T-helper 1 cell (primary cell): Measurements from ENCODE around the gene TBX15.

ENCODE experiments used
- DNase-seq, 5 donors: peaks; one replicate each; pipeline ENCODE4 v3.0.0-alpha.2; 2012 to 2020

TBX15 gene

DNA sequence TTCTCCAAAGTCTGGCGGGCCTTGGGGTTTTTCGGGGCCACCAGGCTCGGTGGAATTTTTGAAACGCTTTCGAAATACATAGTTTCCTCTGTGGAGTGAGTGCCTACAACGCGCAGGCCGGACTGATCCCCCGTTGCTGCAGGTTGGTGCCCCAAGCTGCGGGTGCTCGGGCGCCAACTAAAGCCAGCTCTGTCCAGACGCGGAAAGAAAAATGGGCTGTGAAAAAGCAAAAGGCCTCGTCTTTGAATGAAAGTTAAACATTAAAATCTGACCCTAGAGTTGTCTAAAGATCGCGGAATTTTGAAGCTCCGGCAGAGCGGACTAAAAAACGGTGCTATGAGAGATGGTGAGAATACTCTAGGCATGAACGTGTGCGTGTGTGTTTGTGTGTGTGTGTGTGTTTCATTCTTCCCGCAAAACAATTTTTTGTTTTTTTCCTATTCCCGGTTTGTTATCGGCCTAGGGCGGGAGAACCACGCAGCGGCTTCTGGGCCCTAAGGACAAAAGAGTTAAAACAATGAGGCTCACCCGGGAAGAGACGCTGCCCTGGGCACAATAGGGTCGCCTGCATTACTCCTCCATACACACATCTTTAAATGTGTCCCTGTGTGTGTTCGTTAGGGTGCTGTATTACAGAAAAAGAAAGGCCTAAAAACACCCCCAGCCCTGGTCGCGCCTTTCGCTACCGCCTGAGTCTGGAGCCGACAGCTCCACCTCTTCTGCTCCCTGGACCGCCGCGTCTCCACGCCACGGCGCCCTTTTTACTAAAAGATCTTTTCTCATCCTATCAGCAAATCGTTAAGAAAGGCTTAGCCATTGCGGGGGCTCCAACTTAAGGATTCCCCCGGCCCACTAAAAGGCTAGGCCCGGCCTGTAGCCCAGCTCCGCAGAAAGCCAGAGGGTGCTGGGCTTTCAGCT, 3.2 kb downstream of the TBX15 start:
- DNase-seq: no peak

DNA sequence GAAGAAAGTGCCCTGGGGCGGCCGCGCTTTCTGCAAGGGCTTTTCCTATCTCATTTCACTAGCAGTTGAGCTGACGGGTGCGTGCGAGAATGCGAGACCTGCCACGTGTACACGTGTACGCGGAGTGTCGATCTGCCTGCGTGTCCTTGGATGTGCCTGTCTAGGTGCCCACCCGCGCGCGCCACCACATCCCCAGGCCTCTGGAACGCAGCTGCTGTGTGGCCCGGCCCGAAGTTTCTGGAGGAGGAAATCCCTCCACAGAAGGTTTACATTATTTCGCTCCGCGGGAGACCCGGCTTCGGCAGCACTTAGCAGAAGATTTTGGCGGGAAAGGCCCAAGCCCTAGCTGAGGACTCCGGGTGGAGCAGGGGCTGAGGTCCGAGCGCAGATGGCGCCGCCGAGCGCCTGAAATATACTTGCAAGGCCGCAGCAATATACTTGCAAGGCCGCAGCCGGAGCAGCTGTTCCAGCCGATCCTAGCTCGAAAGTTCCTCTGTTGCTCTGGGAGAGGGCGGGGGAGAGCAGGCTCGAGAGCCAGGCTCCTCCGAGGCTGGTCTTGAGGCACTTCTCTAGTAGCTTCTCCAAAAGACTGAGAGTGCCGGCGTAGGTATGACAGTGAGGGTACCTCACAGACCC, 3.9 kb downstream of the TBX15 start:
- no peak for DNase-seq

DNA sequence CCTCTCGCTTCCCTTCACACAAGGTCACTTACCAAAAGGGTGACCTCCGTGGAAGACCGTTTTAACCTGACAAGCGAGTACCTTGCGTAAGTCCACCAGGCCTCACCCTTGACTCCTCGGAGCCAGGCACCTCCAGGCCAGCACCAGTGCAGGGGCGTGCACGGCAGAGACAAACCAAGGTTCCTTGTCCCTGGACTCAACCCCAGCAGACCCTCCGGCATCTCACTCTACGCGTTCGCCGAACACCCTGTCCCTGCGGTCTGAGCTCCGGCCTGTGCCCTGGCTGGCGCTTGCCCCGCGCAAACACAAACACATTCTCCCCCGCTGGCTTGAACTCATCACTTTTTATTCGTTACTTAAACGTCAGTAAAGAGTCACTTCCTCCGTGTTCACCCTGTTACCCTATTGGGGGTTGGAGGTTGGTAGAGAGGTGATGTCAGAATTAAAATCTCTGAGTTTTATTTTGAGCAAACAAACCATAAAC, 4.5 kb downstream of the TBX15 start:
- no peak for DNase-seq

DNA sequence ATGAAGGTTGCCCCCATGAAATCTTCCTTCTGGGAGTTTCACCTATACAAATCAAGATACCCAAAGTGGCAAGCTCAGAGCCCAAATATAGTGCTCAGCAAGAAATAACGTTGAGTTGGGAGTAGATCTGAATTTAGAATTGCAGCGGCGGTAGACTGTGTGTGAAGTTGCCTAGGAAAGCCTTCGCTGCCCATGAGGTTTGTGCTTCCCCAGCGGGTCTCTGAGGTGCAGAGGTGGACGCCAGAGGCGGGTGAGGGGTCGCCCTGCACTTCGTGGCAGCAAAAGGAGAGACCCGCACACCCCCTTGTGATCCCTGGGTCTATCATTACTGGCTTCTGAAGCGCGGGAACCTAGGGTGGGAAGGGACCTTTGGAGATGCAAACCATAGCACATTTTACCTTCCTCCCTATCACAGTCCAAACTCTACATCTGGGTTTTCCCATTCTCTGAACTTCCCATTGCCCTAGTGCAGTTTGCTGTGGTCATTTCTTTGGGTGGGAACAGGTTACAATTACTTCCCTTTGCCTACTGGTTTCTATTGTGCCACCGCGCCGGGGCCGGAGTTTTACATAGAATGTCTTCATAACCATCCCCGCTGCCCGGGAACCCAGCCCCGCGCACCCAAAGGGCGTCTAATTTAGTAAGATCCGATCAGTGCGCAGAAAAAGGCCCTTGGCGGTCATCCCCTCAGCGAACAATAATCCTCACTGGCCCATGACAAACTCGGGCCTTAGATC, 5.2 kb downstream of the TBX15 start:
- DNase-seq: no peak

DNA sequence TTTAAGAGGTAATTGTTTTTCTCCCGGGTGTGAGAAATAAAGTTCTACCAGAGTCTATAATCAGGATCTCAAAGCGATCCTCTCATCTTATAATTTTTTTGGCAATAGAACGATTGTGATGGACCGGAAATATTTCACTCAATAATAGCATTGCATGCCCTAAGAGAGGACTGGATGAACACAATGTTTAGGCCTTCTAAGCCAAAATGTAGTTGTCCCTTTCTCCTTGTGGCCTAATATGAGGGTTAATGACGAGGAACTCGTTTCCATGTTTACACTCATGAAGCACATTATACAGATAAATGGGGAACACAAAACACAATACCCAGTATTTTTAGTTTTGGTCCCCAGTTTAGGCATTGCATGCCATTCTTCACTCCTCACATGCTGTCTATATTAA, 5.9 kb downstream of the TBX15 start:
- DNase-seq: no peak

DNA sequence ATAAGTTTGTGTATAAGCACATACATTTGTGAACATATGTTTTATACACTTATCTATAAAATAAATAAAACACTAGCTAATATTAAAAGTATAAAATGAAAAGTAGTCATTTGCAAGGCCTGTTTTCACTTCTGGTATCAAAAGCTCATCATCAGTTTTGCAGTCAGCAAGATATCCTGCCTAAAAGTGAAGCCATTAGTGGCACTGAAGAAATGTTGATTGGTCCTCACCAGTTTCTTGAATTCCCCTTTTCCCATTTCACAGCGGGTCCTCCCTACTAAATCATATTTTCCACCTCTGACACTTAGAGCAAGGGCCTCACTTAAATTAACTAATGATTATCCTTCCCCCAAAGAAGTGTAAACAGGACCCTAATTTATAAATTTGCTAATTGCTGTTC, 6.7 kb downstream of the TBX15 start:
- DNase-seq: no peak

DNA sequence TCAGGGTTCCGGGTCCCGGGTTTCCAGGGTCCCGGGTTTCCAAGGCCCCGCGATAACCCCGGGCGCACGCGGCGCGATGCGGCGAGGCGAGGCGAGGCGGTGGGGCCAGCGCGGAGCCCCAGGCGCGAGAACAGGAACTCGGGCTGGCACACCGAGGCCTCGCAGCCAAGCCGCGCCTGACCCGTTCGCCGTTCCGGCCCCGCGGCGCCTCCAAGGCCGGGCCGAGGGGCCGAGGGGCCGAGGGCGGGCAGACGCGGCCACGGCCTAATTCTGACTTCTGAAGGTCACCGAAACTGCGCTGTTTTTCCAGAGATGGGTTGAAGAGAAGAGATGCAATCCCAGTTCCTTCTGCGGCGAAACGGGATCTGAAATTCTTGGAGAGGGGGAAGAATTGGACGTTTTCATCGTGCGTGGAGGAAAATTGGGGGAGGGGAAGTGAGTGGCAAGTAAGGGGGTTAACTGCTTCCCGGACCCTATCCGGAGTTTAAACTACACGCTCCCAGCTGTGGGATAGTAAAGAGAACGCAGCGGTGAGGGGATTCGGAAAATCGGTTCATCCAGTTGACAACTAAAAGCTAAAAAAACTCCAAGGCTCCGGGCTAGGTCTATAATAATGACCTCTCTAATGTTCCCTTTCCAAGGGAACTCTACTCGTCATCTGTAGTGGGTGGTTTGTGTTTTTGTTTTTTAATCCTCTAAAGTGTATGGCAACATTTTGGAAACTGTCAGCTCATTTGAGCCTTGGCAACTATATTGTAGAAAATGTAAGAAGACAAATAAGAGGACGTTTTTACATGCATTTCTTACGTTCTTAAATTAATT, 8.2 kb downstream of the TBX15 start:
- DNase-seq: no peak

DNA sequence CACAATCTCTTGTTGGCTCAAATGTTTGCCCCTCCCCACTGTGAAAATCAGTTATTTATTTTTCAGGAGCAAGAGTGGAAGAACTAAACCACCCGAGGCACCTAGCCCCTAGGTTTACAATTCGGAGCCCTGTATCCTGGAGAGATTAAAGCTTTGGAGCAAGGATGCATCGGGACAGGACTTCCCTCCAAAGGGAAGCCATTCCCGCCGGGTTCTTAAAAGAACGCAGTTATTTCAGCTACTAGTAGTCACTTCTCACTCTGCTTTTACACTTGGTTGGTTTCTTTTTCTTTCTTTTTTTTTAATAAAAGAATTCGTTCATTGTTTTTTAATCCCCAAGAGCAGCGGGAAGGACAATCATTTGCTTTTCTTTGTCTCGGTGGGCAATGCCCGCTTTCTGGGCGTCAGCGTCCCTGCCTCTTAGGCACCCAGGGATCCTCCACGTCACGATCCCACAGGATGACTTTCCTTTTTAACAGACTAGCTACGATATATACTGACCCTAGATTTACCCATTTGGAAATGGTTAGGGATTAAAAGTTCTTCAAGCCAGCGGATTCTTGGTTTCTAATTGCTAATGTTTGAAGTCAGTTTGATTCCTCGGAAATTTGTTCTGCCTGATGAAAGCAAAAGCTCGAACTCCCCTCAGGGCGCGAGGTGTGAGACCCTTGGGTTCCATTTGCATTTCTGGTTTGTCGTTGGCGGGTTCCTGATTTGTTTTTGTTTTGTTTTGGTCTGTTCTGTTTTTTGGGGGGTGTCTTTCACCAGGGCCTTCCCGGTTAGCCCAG, 9.0 kb downstream of the TBX15 start:
- DNase-seq: no peak

DNA sequence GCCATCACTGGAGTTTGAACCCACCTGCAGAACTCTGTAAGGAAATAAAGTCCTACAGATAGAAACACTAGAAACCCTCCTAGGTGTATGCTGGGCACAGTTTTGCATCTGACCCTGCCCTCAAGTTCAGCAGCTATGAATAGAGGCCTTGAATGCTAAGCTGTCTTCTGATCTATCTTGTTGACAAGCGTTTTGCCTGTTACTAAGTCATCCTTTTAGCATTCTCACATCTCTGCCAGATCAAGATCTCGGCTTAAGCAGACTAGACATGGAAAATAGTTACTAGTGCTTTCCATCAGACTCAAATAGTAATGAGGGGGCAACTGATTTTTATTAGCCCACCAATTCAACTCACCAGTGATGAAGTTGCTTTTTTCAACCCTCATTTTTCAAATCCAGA, 10.5 kb downstream of the TBX15 start:
- DNase-seq: no peak

DNA sequence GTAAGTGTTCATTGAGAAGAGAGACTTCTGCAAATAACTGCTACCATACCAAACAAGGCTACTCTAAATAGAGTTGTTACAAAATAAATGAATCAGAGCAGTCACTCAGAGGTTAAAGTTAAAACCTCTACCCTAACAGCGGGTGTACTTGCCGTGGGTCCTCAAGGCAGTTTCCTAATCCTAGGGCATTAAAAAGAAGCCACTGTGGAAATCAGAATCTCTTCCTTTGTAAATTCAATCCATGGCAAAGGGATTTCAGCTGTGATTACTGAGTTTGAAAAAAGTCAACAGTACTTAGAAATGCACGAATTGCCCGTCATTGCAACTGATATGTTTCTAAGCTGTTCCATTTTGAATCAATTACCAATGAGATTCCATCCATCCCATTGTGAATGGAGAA, 13.5 kb downstream of the TBX15 start:
- DNase-seq: no peak

DNA sequence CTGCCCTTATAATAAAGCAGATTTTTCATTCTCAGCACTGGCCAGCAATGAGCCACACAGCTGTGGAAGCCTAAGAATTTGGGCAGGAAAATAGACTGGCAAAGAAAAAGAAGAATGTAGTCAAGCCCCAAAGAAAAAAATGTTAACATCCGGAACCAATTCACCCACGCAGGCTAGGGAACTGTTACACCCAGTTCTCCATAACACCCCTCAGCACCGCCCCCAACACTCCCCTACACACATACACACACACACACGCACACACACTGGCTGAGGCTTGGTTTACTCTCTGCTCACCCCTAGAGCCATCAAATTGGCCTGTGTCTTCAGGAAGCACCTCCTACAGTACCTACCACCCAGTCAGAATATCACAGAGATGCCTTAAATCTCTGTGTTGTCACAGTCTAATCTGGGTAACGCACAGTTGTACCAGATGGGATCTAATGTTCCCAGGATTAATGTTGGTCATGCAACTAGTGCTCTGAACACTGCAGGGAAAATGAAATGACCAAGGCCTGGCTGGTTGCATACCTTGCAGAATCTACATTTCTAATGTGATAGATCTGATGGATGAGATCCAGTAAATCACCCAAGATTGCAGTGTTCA, 14.5 kb downstream of the TBX15 start:
- no peak for DNase-seq

DNA sequence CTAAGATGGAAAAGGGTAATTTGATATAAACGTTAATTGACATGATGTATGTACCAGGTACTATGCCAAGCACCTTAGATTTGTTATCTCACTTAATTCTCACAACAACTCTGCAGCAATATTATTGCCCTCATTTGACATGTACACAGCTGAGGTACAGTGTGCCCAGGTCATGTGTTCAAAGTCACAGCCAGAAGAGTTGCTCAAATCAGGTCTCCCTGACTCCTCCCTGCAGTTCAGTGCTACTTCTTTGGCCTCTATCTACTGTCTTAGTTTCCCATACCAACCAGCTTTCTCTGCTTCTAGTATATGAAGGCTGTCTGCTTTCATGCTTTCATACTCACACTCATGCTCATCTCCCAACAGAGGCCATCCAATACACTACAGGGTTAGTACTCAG, 15.1 kb downstream of the TBX15 start:
- no peak for DNase-seq

DNA sequence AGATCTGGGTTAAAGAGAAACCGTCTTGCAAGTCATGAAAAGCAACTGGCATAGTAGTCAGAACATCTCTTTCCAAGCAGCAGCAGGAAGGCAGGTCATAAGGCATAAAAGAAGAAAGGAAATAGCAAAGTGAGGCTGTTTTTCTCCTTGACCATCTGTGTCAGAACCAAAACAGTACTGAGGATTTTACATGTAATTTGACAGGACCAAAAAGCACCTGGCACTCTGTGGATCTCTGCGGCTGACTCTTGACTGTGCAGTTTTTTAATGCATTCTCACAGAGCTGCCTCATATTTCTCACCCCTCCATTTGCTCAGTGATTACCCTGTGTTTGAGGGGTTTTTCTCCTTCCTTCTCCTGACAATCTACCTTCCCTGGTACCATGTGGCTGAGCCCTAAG, 17.7 kb downstream of the TBX15 start:
- DNase-seq: no peak

DNA sequence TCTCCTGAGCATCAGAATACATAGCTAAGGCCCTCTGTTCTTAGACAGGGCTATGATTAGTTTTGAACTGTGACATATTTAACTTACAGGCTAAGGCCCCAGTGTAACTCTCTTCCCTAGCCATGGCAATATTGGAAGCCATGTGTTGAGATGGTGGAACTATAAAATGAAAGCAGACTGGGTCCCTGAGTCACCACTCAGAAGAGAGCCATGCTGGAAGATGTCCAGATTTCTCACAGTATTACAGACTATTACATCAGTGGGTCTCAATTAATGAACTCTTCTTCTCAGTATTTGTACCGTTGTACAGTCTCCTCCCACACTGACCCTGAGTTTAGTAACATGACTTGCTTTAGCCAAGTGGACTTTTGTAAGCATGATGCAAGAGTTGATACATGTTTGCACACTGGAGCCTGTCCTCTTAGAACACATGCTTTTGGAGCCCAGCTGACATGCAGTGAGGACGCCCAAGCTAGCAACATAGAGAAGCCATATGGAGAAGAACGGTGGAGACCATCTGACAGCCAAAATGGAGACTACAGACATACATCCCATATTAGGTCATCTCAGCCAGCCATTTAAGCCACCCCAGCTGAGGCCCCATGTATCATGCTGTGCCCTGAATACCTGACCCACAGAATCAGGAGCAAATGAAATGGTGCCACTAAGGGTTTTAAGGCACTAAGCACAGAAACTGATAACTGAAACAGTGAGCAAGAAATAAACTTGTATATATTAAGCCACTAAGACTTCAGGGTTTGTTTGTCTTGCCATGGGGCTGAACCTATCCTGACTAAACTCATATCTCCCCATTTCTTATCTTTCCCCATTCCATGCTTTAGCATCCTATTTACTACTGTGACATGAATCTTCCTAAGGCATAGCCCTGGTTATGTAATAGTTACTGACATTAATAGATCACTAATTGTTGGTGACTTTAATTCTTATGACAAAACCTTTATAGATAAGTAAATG, 24.4 kb downstream of the TBX15 start:
- no peak for DNase-seq

DNA sequence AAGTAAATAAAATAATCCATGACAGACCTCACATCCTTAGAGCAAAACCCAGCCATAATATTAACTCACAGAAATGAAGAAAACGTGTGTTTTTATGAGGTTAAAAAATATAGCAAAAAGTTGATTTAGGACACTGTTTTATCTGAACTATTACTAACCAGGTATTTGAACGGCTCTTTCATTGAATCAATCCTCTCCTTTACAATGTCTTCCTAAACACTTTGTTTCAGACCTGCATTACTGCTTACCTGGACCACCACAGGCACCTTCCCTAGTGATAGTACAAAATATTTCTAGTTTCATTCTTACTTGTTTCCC, 25.0 kb downstream of the TBX15 start:
- DNase-seq: no peak

DNA sequence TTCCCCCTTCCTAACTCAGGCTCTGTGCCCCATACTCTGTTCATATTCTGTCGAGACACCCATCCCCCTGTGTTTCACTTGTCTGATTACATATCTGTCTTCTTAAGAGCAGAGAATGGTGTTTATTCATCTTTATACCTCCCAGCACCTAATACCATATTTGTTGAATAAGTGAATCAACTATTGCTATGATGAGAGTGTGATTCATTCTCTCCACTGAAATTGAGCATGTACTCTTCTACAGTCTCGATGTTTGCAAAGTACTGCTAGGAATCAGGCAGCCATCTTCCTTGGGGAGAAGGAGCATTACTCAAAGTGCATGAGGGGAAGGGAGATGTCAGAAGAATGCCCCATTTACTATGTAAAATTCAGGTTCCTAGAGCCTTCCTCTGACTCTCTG, 27.0 kb downstream of the TBX15 start:
- no peak for DNase-seq

DNA sequence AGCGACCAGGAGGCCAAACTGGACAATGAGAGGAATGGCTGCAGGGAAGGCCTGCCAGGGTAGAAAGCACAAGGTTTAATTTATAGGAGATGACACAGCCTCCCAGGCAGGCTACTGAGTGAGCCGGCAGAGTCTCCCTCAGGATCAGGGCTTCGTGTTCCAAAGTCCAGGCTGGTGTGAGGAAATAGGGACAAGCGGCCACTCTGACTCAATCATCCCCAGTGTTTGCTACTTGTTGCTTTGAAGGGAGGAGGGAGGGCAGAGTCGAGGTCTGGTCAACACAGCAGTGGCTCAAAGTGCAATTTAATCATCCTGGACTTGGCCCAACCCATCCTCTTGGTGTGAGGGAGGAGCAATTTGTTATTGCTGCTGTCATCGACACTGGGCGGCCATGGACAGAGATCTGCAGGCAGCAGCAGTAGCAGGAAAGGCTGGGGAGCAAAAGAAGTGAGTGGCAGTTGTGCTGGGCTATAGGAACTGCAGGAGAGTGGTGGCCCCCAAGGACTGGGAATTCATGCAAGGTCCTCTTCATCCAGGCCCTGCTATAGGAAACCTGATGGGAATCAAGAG, 27.5 kb downstream of the TBX15 start:
- DNase-seq: no peak

DNA sequence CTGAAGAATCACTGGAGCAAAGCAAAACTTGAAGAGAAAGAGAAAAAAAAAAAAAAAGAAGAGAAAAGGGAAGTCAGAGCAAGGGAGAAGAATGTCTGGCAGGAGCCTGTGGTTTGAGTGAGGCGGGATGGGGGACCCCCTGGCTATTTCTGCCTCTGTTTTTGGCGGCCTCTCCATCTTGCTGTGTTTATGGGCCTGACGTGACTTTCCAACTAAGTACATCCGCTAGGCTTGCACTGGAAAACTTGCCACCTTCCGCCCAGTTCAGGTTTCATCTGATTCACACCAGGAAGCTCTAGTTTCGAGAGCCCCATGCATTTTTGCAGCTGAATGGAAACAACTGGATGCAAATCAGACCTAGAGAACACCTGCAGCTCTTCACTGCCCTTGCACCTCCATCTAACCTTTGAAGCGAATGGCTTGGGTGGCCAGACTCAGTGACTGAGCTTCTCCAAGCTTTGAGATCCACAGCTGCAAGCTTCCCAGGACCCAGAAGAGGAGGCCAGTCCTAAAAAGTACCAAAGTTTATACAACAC, 28.0 kb downstream of the TBX15 start:
- no peak for DNase-seq

DNA sequence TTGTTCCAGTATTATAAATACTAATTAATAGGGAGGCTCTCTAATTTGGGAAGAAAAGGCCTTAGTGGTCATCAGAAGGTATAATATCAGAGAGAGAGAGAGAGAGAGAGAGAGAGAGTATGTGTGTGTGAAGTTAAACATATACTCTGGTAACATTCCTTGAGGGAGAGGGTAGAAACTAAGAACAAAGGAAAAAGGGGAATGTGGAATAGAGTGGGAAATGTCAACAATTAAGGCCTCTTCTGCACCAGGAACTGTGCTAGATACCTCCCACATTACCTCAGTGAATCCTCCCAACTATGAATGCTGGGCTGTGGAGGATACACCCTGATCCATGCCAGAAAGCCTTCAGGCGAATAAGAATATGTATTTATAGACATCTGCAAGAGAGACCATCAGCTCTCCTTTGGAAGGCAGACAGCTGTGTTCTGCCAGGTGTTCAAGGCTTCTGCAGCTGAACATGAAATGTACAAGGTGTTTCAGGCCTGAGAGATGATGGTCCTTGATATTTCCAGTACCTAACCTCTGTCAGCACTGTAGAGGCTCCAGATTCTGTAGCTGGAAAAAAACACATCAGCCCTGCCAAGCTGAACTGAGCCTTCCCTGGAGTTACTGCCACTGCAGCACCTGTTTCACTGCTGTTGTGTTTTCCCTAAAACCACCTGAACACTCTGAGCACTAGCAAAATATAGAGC, 29.1 kb downstream of the TBX15 start:
- DNase-seq: no peak
